Esophagus squamous epithelium (tissue), 5 donors: ENCODE results near the gene PCSK9. TPM values are rescaled to one million over a fixed set of nuclear protein-coding genes. Genes with fewer than 3 reads are reported as not detected.

Experiments
- DNase-seq: peaks from one replicate; lab custom pipeline; 2025; lab: John Stamatoyannopoulos, UW
- H3K27ac ChIP-seq, 4 donors: fragments of 200-600 bp; sonication (generic); one replicate each; pipeline ENCODE4 v1.5.1; 2016 to 2019; ENCODE audit warnings: mild to moderate bottlenecking in 1 of 4
- H3K27me3 ChIP-seq, 4 donors: fragments of 200-600 bp; sonication (generic); 1 replicate in 3 of 4; 2 replicates in 1 of 4; pipeline versions ENCODE4 v1.5.1 to v1.6.0; 2017 to 2021; ENCODE audit warnings: antibody characterized with exemption in 1 of 4
- H3K36me3 ChIP-seq, 3 donors: fragments of 200-600 bp; sonication (generic); one replicate each; pipeline ENCODE4 v1.5.1; 2016 to 2019
- H3K4me1 ChIP-seq, 3 donors: fragments of 200-600 bp; sonication (generic); one replicate each; pipeline ENCODE4 v1.5.1; 2017 to 2019
- H3K4me3 ChIP-seq, 4 donors: fragments of 200-600 bp; sonication (generic); 1 replicate in 3 of 4; 2 replicates in 1 of 4; pipeline ENCODE4 v1.5.1; 2016 to 2019; ENCODE audit warnings: mild to moderate bottlenecking in 2 of 4, moderate library complexity in 1 of 4
- H3K9me3 ChIP-seq, 3 donors: fragments of 200-600 bp; sonication (generic); one replicate each; pipeline ENCODE4 v1.5.1; 2016 to 2019
- CTCF ChIP-seq, 6 experiments: fragments of 450-650 bp in 4 of 6; fragments of 200-600 bp in 2 of 6; sonication (generic) in 2 of 6; IDR thresholded peaks; one replicate each; pipeline ENCODE4 v1.5.1; 2016 to 2019; ENCODE audit warnings: antibody characterized with exemption in 6 of 6, mild to moderate bottlenecking in 4 of 6, moderate library complexity in 4 of 6
- POLR2A ChIP-seq, 4 donors: fragments of 450-650 bp; IDR thresholded peaks; one replicate each; pipeline ENCODE4 v1.6.1; 2017; ENCODE audit warnings: antibody characterized with exemption in 4 of 4, mild to moderate bottlenecking in 4 of 4, moderate library complexity in 3 of 4
- WGBS, 2 donors: methylation state at CpG; one replicate each; pipeline ENCODE4 v1.1.5; 2018; 5-methylcytosine and 5-hydroxymethylcytosine counted together
- intact Hi-C: fragments of 100-400 bp; cut with DNase I; formaldehyde crosslinking; loops from one replicate; pipeline ENCODE4 v1.15.0; 2022
- total RNA-seq, 4 donors: library from RNA; depleted of rRNA; stranded (reverse); fragments of >200 nt; gene quantifications; one replicate each; pipeline ENCODE4 v1.1.0, GENCODE V29; 2016
- donor health status: DM: yes; HTN: yes; CAD: no.

The PCSK9 gene
- total RNA-seq, 4 donors from 2014 or later = 6.5 to 21.4 (median 7.0) TPM

- DNase-seq = no peak
- Histone ChIP-seq H3K27me3 (peaks cover 0 to 32% (median 0%) of the 10 kb centered on the region in 4 donors), H3K36me3 (no peaks in the 10 kb centered on the region), H3K27ac (no peak overlapping the region), H3K4me3 (no peak overlapping the region), H3K4me1 (peaks cover 6 to 13% (median 7%) of the 10 kb centered on the region in 3 donors), H3K9me3 (no peaks in the 10 kb centered on the region)
- TF ChIP-seq CTCF (IDR thresholded peaks at IDR 0.05) (no peak), POLR2A (IDR thresholded peaks at IDR 0.05) (no peak)
- WGBS, 2 donors = 95 to 100% methylated on average over 3 to 6 of the region's 6 CpGs
- intact Hi-C loops = no loop called here
Measured at GRCh38 chr1:54993140-54993539, 46.2 kb upstream of the PCSK9 start.

- no peak for TF ChIP-seq POLR2A (IDR thresholded peaks at IDR 0.05)
- Histone ChIP-seq H3K27me3 (peaks cover 0 to 46% (median 0%) of the 10 kb centered on the region in 4 donors), H3K9me3 (no peaks in the 10 kb centered on the region), H3K27ac (no peak overlapping the region), H3K4me3 (no peak overlapping the region), H3K36me3 (no peaks in the 10 kb centered on the region), H3K4me1 (peaks cover 6 to 13% (median 7%) of the 10 kb centered on the region in 3 donors)
- 66 to 81% methylated on average over 6 of the region's 6 CpGs for WGBS, 2 donors
- intact Hi-C loops = no loop called here
- DNase-seq = no peak
Measured at GRCh38 chr1:54994355-54994990, 44.9 kb upstream of the PCSK9 start.

DNA sequence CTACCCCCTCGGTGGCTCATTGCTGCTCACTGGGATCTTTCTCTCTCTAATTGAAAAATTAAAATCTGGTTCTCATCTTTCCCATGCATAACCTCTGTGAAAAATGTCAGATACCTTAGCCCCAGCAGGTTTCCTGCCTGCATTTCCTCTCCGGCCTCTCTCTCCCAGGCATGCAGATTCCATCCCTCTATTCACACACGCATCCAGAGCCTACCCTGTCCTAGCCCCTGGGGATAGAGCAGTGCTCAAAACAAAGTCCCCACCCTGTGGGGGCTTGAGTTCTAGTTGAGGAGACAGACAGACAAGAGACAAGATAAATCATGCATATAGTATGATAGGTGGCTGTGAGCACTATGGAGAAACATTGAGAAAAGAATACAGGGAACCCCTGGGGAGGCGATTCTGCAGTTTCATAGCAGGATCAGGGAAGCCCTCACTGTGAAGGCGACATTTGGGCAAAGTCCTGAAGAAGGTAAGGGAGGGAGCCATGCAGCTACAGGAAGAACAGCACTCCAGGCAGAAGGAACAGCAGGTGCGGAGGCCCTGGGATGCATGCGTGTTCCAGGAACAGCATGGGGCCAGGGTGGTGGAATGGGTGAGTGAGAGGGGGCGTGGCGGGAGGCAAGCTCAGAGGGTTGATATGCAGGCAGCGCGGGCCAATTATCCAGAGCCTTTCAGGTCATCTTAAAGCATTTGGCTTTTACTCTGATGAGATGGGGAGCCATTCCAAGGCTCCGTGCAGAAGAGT is 44.2 kb upstream of the PCSK9 start:
- peaks cover 6 to 13% (median 7%) of the 10 kb centered on the region in 3 donors for H3K4me1 ChIP-seq
- no peak overlapping the region for H3K4me3 ChIP-seq
- DNase-seq = no peak
- 69 to 73% methylated on average over 10 to 12 of the region's 12 CpGs for WGBS, 2 donors
- H3K36me3 ChIP-seq = no peaks in the 10 kb centered on the region
- H3K9me3 ChIP-seq = no peaks in the 10 kb centered on the region
- no peak overlapping the region for H3K27ac ChIP-seq
- intact Hi-C loops = loop anchor here (5.0 kb wide), 1 partner anchor 43 kb away; no protein-coding TSS in a partner anchor
- peaks cover 0 to 51% (median 1%) of the 10 kb centered on the region in 4 donors for H3K27me3 ChIP-seq
- TF ChIP-seq CTCF (IDR thresholded peaks at IDR 0.05) = no peak
- no peak for TF ChIP-seq POLR2A (IDR thresholded peaks at IDR 0.05)

- peaks cover 0 to 58% (median 1%) of the 10 kb centered on the region in 4 donors for H3K27me3 ChIP-seq
Measured at GRCh38 chr1:54995835-54996234, 43.5 kb upstream of the PCSK9 start.

More at GRCh38 chr1:54995835-54996234, 43.5 kb upstream of the PCSK9 start:
- no peak overlapping the region for H3K4me3 ChIP-seq
- TF ChIP-seq POLR2A (IDR thresholded peaks at IDR 0.05) (no peak), CTCF (IDR thresholded peaks at IDR 0.05) (no peak)
- intact Hi-C loops = loop anchor here (5.0 kb wide), 1 partner anchor 44 kb away; no protein-coding TSS in a partner anchor
- 75 to 81% methylated on average over 9 of the region's 9 CpGs for WGBS, 2 donors
- no peaks in the 10 kb centered on the region for H3K36me3 ChIP-seq
- H3K9me3 ChIP-seq = no peaks in the 10 kb centered on the region
- H3K27ac ChIP-seq = no peak overlapping the region
- H3K4me1 ChIP-seq = peaks cover 6 to 13% (median 7%) of the 10 kb centered on the region in 3 donors
- DNase-seq = no peak
